HG02970 (cell line): ENCODE results near the gene NSRP1.
"Not testable (repeated sequence)": the region's sequence is repeated elsewhere in the genome, so short reads cannot be mapped to it uniquely, and the experiment has no call there.

Source experiments
- ATAC-seq: cut with Tn5 transposase; IDR thresholded peaks from one replicate; pipeline ENCODE4 v1.9.1; 2021; ENCODE audit warnings: mild to moderate bottlenecking, moderate library complexity, moderate number of reproducible peaks; ENCODE audit not compliant: unreplicated experiment, low FRiP score

Gene NSRP1

GRCh38 chr17:30219315-30219714 is 102.7 kb downstream of the NSRP1 start:
- no peak for ATAC-seq

- no peak for ATAC-seq
These were observed 103.2 kb downstream of the NSRP1 start for GRCh38 chr17:30219833-30220232.

DNA sequence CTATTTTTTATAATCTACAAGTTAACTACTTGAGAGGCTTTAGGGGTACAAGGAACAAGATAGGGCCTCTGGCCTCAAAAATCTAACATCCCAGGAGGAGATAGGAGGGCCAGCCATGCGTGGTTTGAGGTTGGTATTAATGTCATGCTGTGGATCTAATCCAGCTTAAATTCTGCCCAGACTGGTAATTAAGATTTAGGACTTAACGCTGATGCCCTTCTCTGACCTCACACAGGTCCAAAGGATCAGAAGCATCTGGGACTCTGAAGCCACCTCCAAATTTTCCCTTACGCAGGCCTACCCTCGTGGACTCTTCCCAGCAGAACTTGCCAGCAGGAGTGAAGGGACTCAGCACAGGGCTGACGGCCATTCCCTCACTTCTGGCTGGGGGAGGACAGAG is 103.8 kb downstream of the NSRP1 start:
- no peak for ATAC-seq

- no peak for ATAC-seq
These were observed 104.7 kb downstream of the NSRP1 start for GRCh38 chr17:30221346-30221745.

DNA sequence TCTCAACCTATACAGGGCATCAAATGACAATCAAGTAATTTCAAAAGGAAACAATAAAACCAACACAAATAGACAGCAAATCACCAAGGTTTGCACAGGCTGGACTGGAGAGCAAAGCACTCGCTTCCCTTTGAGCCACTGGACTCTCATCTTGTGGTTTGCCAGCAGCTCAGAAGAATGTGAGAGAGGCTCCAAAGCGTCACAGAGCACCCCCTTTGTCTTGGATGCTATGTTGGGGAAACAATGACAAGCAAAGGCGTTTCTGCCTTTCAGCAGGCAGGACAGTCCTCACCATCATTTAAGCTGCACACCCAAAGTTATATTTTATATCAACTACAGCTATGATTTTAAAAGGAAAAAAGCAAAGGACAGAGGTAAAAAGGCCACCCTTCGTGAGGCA is 105.6 kb downstream of the NSRP1 start:
- no peak for ATAC-seq

DNA sequence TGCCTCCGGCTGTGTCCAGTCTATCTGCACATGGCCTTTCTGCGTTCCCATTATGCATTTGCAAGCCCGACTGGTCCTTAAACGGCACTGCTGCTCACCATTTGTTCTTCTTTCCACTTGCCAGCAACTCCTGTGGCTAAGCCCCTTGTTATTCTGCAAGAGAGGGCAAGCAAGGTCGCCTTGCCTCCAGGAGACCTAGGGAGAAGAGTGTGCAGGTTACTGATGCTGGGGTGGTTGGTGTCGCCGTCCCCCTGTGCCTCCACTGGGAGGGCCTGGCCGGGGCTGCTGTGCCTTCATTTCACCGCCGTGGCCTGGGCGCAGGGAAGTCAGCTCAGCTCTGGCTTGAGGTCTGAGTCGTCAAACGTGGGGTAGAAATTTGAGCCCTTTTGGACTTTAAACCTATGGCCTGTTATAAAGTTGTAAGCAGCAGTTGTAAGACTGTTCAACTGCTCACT is 106.1 kb downstream of the NSRP1 start:
- ATAC-seq, result no peak

GRCh38 chr17:30224419-30224960 is 107.9 kb downstream of the NSRP1 start:
- no peak for ATAC-seq

GRCh38 chr17:30225112-30225511 is 108.5 kb downstream of the NSRP1 start:
- no peak for ATAC-seq

- ATAC-seq, result no peak
These were observed 109.4 kb downstream of the NSRP1 start for GRCh38 chr17:30225919-30226553.

- ATAC-seq, result no peak
These were observed 110.3 kb downstream of the NSRP1 start for GRCh38 chr17:30226878-30227277.

GRCh38 chr17:30228011-30228410 is 111.4 kb downstream of the NSRP1 start:
- no peak for ATAC-seq

DNA sequence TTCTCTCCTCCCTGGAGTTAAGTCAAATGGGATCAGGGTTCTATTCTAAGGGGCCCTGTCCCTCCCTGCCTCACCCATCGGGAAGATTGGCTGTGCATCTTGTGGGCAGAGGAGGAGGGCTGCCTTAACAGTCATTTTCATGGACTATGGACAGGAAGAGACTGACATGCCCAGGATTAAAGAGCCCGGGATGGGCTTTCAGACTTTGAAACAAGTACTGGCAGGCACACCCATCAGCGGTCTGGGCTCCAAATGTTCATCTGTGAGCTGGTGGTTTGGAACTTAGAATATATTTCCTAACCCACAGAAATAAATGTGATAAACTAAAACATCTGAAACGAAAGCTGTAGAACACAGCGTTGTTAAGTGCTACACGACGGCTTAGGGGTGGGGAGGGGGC is 112.4 kb downstream of the NSRP1 start:
- ATAC-seq, result no peak

DNA sequence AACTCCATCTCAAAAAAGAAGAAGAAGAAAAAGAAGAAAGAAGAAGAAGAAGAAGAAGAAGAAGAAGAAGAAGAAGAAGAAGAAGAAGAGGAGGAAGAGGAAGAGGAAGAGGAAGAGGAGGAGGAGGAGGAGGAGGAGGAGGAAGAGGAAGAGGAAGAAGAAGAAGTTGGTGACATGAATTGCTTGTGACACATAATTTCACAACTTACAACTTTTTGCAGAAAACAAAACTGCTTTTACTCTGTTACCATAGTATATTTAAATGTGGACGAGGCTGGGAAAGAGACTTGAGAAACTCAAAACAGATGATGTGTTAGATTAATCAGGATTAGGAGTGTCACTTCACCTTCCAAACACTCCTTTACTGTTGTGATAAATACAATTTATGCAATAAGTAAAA is 113.4 kb downstream of the NSRP1 start:
- ATAC-seq, result not testable (repeated sequence)

- ATAC-seq, result no peak
These were observed 114.0 kb downstream of the NSRP1 start for GRCh38 chr17:30230596-30231125.

- no peak for ATAC-seq
These were observed 115.6 kb downstream of the NSRP1 start for GRCh38 chr17:30232015-30232823.

GRCh38 chr17:30232824-30233427 is 116.3 kb downstream of the NSRP1 start:
- ATAC-seq, result no peak

DNA sequence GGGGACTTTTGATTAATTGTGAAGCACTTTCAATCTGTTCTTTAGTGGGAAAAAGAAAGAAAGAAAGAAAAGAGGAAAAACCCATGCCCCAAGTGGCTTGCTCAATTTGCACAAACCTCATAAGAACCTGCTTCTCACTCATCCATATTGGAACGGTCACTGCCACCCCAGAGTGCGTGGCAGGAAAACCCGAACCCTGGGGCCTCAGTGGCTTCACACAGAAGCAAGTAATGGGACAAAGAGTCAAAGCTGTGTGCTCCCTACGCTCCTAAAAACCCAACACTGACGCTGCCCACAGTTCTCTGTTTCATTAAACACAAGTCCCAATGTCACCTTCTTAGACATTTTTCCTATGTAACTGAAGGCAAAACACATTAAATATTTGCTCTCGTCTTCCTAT is 117.7 kb downstream of the NSRP1 start:
- no peak for ATAC-seq

GRCh38 chr17:30234964-30235363 is 118.3 kb downstream of the NSRP1 start:
- no peak for ATAC-seq

DNA sequence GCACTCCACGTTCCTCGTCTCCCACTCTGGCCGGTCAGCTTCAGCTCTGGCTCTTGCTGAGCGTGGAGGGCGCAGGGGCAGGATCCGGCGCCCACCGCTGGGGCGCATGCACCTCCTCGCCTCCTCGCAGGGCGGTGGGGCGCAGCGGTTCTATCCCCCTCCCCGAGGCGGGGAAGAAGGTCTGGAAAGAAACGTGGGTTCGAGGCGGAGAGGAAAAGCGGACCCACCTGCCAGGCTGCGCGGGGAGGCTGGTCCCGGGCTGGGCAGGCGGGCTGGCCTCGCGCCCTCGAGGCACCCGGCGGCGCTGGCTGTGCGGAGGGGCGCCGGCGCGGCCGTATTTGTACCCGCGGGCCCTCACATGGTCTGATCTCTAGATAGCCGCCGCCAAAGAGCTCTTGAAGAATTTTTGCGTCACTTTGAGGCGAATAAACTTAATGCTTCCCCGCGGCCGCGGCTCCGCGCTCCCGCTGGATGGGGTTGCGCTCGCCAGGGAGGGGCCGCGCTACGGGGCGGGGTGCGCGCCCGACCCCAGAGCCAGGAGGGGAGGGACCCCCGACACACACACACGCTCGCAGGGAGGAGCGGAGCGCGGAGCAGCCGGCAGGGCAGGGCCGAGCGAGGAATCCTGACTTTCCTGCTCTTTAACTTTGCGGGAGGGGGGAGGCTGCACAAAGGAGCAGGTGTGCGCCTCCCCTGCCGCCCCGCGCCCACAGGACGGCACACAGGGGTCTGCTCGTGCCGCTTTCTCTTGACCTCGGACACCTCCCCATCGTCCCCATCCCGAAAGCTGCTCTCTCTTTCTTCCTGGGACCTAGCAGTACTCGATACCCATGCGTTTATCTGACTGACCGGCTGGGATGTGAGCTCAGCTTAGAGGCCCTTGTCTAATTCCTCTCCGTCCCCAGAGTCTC is 119.0 kb downstream of the NSRP1 start, which contains the start of gene SLC6A4:
TSS of gene SLC6A4 (minus strand) at position 312 of the 911 bp plus-strand sequence. CDS start 13,739 bp downstream, outside the sequence.
- ATAC-seq, result no peak
